ENCODE measurements around the gene SWI5. TPM values are rescaled to one million over a fixed set of nuclear protein-coding genes. Genes with fewer than 3 reads are reported as not detected.

The SWI5 gene
- total RNA-seq, 1 donor from 2014 or later, result 29.2 TPM

DNA sequence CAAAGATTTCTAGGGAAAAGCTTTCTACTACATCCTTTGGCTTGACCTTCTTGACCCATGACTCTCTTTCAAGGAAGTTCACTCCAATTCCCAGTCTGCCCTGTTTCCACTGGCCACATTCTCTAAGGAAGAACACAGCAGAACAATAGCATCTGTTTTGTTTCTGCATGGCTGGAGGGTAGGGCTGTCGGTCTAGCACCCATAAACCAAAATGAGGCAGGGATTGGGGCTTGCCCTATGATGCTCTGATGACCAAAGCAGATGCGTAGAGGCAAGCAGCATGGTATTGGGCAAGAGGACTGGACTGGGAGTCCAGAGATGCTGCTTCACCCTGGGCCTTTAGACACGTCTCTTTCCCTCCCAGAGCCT lies 24.4 kb upstream of the SWI5 start:
- no peaks in the 10 kb centered on the region for H3K9me3 ChIP-seq (ENCODE audit: insufficient read depth, low read depth, low read length)
- peak overlapping the region; percentile 29 for H3K4me3 Mint-ChIP-seq (ENCODE audit: unreplicated experiment)
- H3K36me3 Mint-ChIP-seq (ENCODE audit: low read depth, unreplicated experiment), result peaks cover 18% of the 10 kb centered on the region
- no peaks in the 10 kb centered on the region for H3K27me3 ChIP-seq (ENCODE audit: insufficient read depth, low read length)
- FAIRE-seq, result no peak
- H3K27ac ChIP-seq (ENCODE audit: low read depth, low read length), result no peak overlapping the region
- H3K4me1 ChIP-seq (ENCODE audit: insufficient read depth, low read length), result peaks cover 10% of the 10 kb centered on the region
- TF ChIP-seq EZH2 (IDR thresholded peaks at IDR 0.05; ENCODE audit: insufficient read depth, low read length) (no peak), CTCF (IDR thresholded peaks at IDR 0.05; ENCODE audit: insufficient read depth, low read depth, low read length) (no peak)
- H3K27ac Mint-ChIP-seq (ENCODE audit: unreplicated experiment), result no peak overlapping the region
- H3K36me3 ChIP-seq (ENCODE audit: insufficient read depth, low read length), result peaks cover 4% of the 10 kb centered on the region
- H3K4me2 ChIP-seq (ENCODE audit: low read length), result peak overlapping the region; percentile 79
- peaks cover 13% of the 10 kb centered on the region for H3K4me1 Mint-ChIP-seq (ENCODE audit: low read depth, unreplicated experiment)
- H3K27me3 Mint-ChIP-seq (ENCODE audit: low read depth, unreplicated experiment), result no peaks in the 10 kb centered on the region
- no peaks in the 10 kb centered on the region for H3K9me3 Mint-ChIP-seq (ENCODE audit: unreplicated experiment)
- H3K79me2 ChIP-seq (ENCODE audit: insufficient read depth, low read length), result peaks cover 3% of the 10 kb centered on the region
- H3K9ac ChIP-seq (ENCODE audit: low read length), result no peak overlapping the region
- H2AFZ ChIP-seq (ENCODE audit: low read depth, low read length), result no peak overlapping the region
- H3K4me3 ChIP-seq (ENCODE audit: insufficient read depth, low read depth, low read length), result no peak overlapping the region
- peaks cover 25% of the 10 kb centered on the region for H4K20me1 ChIP-seq (ENCODE audit: insufficient read depth, low read length)
- DNase-seq (ENCODE audit: low read depth), result no peak

DNA sequence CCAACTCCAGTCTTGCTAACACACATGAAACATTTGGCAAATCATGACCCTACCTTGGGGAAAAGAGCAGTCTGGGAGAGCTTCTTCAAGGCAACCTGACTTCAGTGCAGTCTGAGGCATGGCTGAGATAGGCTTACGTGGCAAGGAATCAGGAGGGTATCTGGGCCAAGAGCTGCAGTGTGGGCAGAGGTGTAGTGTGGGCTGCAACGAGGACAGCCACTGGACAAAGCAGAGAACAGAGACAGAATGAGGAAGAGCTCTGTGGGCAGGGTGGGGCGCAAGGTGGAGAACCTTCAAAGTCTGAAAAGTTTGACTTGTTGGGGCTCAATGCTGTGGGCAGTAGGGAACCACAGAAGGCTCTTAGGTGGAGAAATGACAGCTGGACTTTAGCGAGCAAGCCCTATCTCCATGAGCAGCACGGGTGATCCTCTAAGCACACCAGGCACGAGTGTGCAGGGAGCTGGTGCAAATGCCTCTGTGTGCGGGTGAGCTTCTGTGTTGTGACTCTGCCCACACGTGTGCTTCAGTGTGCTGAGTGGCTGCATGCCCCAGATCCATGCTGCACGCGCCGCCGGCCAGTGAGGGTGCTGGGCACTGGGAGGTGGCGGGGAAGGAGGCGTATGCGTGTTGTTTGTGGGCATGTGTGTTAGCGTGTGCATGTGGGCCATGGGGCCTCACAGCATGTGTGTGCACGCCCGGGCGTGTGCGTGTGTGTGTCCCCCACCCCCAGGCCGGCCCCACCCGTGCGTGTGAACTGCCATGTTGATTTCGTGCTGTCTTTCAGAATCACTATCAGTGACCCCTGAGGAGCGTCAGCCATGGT lies 23.5 kb upstream of the SWI5 start:
- DNase-seq (ENCODE audit: low read depth) (no peak), FAIRE-seq (no peak)
- Histone ChIP-seq H3K79me2 (ENCODE audit: insufficient read depth, low read length) (peaks cover 3% of the 10 kb centered on the region), H3K9ac (ENCODE audit: low read length) (no peak overlapping the region), H4K20me1 (ENCODE audit: insufficient read depth, low read length) (peaks cover 27% of the 10 kb centered on the region), H2AFZ (ENCODE audit: low read depth, low read length) (no peak overlapping the region), H3K36me3 (ENCODE audit: insufficient read depth, low read length) (peaks cover 8% of the 10 kb centered on the region), H3K4me1 (ENCODE audit: insufficient read depth, low read length) (peaks cover 10% of the 10 kb centered on the region), H3K27me3 (ENCODE audit: insufficient read depth, low read length) (no peaks in the 10 kb centered on the region), H3K4me2 (ENCODE audit: low read length) (no peak overlapping the region), H3K4me3 (ENCODE audit: insufficient read depth, low read depth, low read length) (no peak overlapping the region), H3K9me3 (ENCODE audit: insufficient read depth, low read depth, low read length) (no peaks in the 10 kb centered on the region), H3K27ac (ENCODE audit: low read depth, low read length) (no peak overlapping the region)
- no peak for TF ChIP-seq CTCF (IDR thresholded peaks at IDR 0.05; ENCODE audit: insufficient read depth, low read depth, low read length)
- TF ChIP-seq EZH2 (IDR thresholded peaks at IDR 0.05; ENCODE audit: insufficient read depth, low read length), result no peak
- H3K9me3 Mint-ChIP-seq (ENCODE audit: unreplicated experiment), result no peaks in the 10 kb centered on the region
- peak overlapping the region; percentile 64 for H3K4me3 Mint-ChIP-seq (ENCODE audit: unreplicated experiment)
- no peaks in the 10 kb centered on the region for H3K27me3 Mint-ChIP-seq (ENCODE audit: low read depth, unreplicated experiment)
- H3K4me1 Mint-ChIP-seq (ENCODE audit: low read depth, unreplicated experiment), result peaks cover 13% of the 10 kb centered on the region
- peaks cover 19% of the 10 kb centered on the region for H3K36me3 Mint-ChIP-seq (ENCODE audit: low read depth, unreplicated experiment)
- H3K27ac Mint-ChIP-seq (ENCODE audit: unreplicated experiment), result no peak overlapping the region

All from astrocyte (in vitro differentiated cells and primary cell).